Neural cell (in vitro differentiated cells): Measurements from ENCODE around the gene PCDH18.

ENCODE experiments used
- CTCF ChIP-seq: fragments of 450-650 bp; IDR thresholded peaks from 2 replicates; pipeline ENCODE4 v1.5.1; 2014; ENCODE audit warnings: antibody characterized with exemption, mild to moderate bottlenecking, moderate library complexity; ENCODE audit not compliant: poor library complexity, severe bottlenecking
- EP300 ChIP-seq: fragments of 450-650 bp; conservative IDR thresholded peaks from 2 replicates; pipeline ENCODE4 v1.6.1; 2014; ENCODE audit warnings: antibody characterized with exemption, mild to moderate bottlenecking, moderate library complexity; ENCODE audit not compliant: poor library complexity, severe bottlenecking
- EZH2 ChIP-seq: fragments of 200-600, 300-800 bp; shearing (Covaris generic), sonication (generic); IDR thresholded peaks from 2 replicates; pipeline ENCODE4 v1.6.1; 2014; ENCODE audit warnings: antibody characterized with exemption, low read length, borderline replicate concordance, mild to moderate bottlenecking; ENCODE audit not compliant: insufficient read depth, poor library complexity, severe bottlenecking
- MXI1 ChIP-seq: fragments of 450-650 bp; conservative IDR thresholded peaks from 2 replicates; pipeline ENCODE4 v1.6.1; 2014; ENCODE audit warnings: antibody characterized with exemption, mild to moderate bottlenecking; ENCODE audit not compliant: poor library complexity, severe bottlenecking
- POLR2AphosphoS5 ChIP-seq: IDR thresholded peaks from 2 replicates; pipeline ENCODE4 v1.6.1; 2012
- RAD21 ChIP-seq: fragments of 450-650 bp; conservative IDR thresholded peaks from 2 replicates; pipeline ENCODE4 v1.6.1; 2014; ENCODE audit warnings: antibody characterized with exemption, mild to moderate bottlenecking, moderate library complexity
- REST ChIP-seq: IDR thresholded peaks from 2 replicates; pipeline ENCODE4 v1.6.1; 2012; ENCODE audit warnings: borderline replicate concordance
- SMC3 ChIP-seq: fragments of 450-650 bp; conservative IDR thresholded peaks from 2 replicates; pipeline ENCODE4 v1.6.1; 2014; ENCODE audit warnings: antibody characterized with exemption, mild to moderate bottlenecking, moderate library complexity; ENCODE audit not compliant: poor library complexity
- TAF1 ChIP-seq: IDR thresholded peaks from 2 replicates; pipeline ENCODE4 v1.6.1; 2012; ENCODE audit warnings: low read depth

GRCh38 chr4:137541876-137542646 is 9.8 kb upstream of the PCDH18 start:
- TF ChIP-seq POLR2AphosphoS5: no peak
- no peak for TF ChIP-seq CTCF
- TF ChIP-seq MXI1: no peak
- TF ChIP-seq REST: no peak
- no peak for TF ChIP-seq EP300
- no peak for TF ChIP-seq TAF1
- TF ChIP-seq EZH2: no peak
- TF ChIP-seq SMC3: no peak
- no peak for TF ChIP-seq RAD21
